DOHH2 (cell line): ENCODE results near the gene SIRPB1.

Experiments used
- H3F3A ChIP-seq: fragments of 200-600 bp; sonication (generic), shearing (Covaris generic); 2 replicates; pipeline ENCODE4 v1.6.0; 2016; ENCODE audit warnings: antibody characterized with exemption, mild to moderate bottlenecking; ENCODE audit not compliant: control insufficient read depth, insufficient read depth
- H3K27ac ChIP-seq: fragments of 200-600 bp; sonication (generic); 2 replicates; pipeline ENCODE4 v1.5.1; 2014; ENCODE audit warnings: low read depth, mild to moderate bottlenecking, low read length, moderate library complexity
- H3K27me3 ChIP-seq: fragments of 200-600 bp; sonication (generic); 2 replicates; pipeline ENCODE4 v1.6.1; 2014; ENCODE audit warnings: mild to moderate bottlenecking, low read length, mixed read lengths; ENCODE audit not compliant: control insufficient read depth
- H3K36me3 ChIP-seq: fragments of 200-600 bp; sonication (generic); 2 replicates; pipeline ENCODE4 v1.6.1; 2014; ENCODE audit warnings: mild to moderate bottlenecking, low read length, moderate library complexity, mixed read lengths; ENCODE audit not compliant: control insufficient read depth
- H3K4me1 ChIP-seq: fragments of 200-600 bp; sonication (generic); 2 replicates; pipeline ENCODE4 v1.6.1; 2014; ENCODE audit warnings: mild to moderate bottlenecking, low read length, mixed read lengths; ENCODE audit not compliant: control insufficient read depth
- H3K4me2 ChIP-seq: fragments of 200-600 bp; sonication (generic); 2 replicates; pipeline ENCODE4 v1.6.0; 2014; ENCODE audit warnings: mild to moderate bottlenecking, low read length, moderate library complexity
- H3K4me3 ChIP-seq: fragments of 200-600 bp; sonication (generic); 2 replicates; pipeline ENCODE4 v1.5.1; 2014; ENCODE audit warnings: mild to moderate bottlenecking, low read length, mixed read lengths
- H3K79me2 ChIP-seq: fragments of 200-600 bp; sonication (generic); 2 replicates; pipeline ENCODE4 v1.6.1; 2014; ENCODE audit warnings: mild to moderate bottlenecking, low read length, mixed read lengths; ENCODE audit not compliant: control insufficient read depth
- H3K9me2 ChIP-seq: fragments of 200-600 bp; sonication (generic); replicated peaks from 2 replicates; pipeline ENCODE4 v1.6.1; 2014; ENCODE audit warnings: mild to moderate bottlenecking, low read length, mixed read lengths; ENCODE audit not compliant: control insufficient read depth
- H3K9me3 ChIP-seq: fragments of 200-600 bp; sonication (generic); 2 replicates; pipeline ENCODE4 v1.6.1; 2014; ENCODE audit warnings: antibody characterized with exemption, low read length, mixed read lengths; ENCODE audit not compliant: control insufficient read depth, insufficient read depth
- H4K20me1 ChIP-seq: fragments of 200-600 bp; sonication (generic); 2 replicates; pipeline ENCODE4 v1.6.0; 2014; ENCODE audit warnings: low read depth, mild to moderate bottlenecking, antibody characterized with exemption, low read length, moderate library complexity; ENCODE audit not compliant: control insufficient read depth, insufficient read depth
- EZH2phosphoT487 ChIP-seq: fragments of 200-600 bp; sonication (generic); IDR thresholded peaks from 2 replicates; pipeline ENCODE4 v1.6.1; 2017; ENCODE audit warnings: borderline replicate concordance, mild to moderate bottlenecking, antibody characterized with exemption, low read length, moderate library complexity, mixed read lengths
- TF ChIP-seq, protein P1 (sequence below): fragments of 200-600 bp; sonication (generic); IDR thresholded peaks from one replicate; pipeline ENCODE4 v1.5.1; 2014; ENCODE audit warnings: antibody characterized with exemption, mild to moderate bottlenecking, low read depth, low read length; ENCODE audit not compliant: poor library complexity, severe bottlenecking

SIRPB1 gene

GRCh38 chr20:1595333-1595732, 24.5 kb downstream of the SIRPB1 start:
- TF ChIP-seq, protein P1, sequence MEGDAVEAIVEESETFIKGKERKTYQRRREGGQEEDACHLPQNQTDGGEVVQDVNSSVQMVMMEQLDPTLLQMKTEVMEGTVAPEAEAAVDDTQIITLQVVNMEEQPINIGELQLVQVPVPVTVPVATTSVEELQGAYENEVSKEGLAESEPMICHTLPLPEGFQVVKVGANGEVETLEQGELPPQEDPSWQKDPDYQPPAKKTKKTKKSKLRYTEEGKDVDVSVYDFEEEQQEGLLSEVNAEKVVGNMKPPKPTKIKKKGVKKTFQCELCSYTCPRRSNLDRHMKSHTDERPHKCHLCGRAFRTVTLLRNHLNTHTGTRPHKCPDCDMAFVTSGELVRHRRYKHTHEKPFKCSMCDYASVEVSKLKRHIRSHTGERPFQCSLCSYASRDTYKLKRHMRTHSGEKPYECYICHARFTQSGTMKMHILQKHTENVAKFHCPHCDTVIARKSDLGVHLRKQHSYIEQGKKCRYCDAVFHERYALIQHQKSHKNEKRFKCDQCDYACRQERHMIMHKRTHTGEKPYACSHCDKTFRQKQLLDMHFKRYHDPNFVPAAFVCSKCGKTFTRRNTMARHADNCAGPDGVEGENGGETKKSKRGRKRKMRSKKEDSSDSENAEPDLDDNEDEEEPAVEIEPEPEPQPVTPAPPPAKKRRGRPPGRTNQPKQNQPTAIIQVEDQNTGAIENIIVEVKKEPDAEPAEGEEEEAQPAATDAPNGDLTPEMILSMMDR: no peak
- TF ChIP-seq EZH2phosphoT487: no peak
- Histone ChIP-seq H3K36me3 (no peaks in the 10 kb centered on the region), H3K9me2 (no peaks in the 10 kb centered on the region), H3K27me3 (no peaks in the 10 kb centered on the region), H3K9me3 (no peaks in the 10 kb centered on the region), H4K20me1 (no peaks in the 10 kb centered on the region), H3K4me3 (no peak overlapping the region), H3K27ac (no peak overlapping the region), H3F3A (no peaks in the 10 kb centered on the region), H3K4me2 (no peak overlapping the region), H3K4me1 (no peaks in the 10 kb centered on the region), H3K79me2 (no peaks in the 10 kb centered on the region)

DNA sequence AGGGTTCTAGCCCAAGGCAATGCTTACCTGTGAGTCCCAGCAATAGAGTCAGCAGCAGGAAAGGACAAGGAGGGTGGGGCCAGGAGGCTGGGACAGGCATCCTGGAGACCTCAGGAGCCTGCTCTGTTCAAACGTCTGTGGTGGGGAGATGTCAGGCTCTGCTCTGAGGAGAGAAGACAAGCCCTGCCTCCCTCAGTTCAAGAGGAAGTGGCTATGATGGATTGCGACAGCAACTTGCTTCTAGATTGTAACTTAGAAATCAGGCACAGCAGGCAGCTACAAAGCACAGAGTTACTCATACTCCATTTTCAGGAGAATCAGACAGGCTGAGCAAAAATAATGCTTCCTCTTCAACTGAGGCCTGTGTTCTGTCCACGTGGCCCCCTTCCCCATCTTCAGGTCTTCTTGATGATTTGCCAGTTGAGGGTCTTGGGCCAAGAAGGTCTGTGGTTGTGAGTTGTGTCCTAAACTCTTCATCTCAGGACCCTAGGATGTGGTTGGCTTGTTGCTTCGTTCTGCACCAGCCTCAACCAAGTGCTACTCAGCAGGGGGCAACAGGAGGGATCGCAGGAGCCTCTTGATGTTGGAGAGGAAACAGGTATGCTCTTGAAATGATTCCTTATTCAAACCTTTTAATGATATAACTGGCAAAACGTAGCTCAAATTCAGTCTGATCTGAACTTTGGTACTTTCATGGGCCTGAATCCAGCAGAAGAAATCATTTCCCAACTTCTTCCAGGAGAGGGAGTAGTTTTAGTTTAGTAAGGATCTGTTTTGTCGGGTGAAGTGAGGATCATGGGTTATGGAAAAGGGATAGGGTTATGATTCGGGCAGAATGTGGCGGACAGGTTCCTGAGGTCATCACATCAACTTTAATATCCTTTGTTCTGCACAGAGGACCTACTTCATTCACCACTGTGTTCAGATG, 31.0 kb downstream of the SIRPB1 start:
- Histone ChIP-seq H3K4me3 (no peak overlapping the region), H3F3A (no peaks in the 10 kb centered on the region), H3K27ac (no peak overlapping the region), H3K27me3 (no peaks in the 10 kb centered on the region), H3K4me1 (no peaks in the 10 kb centered on the region), H4K20me1 (no peaks in the 10 kb centered on the region), H3K79me2 (no peaks in the 10 kb centered on the region), H3K4me2 (no peak overlapping the region), H3K36me3 (no peaks in the 10 kb centered on the region), H3K9me2 (no peaks in the 10 kb centered on the region), H3K9me3 (no peaks in the 10 kb centered on the region)
- TF ChIP-seq, protein P1: no peak
- TF ChIP-seq EZH2phosphoT487: no peak

- H3K79me2 ChIP-seq: no peaks in the 10 kb centered on the region
- no peaks in the 10 kb centered on the region for H3F3A ChIP-seq
- H3K36me3 ChIP-seq: no peaks in the 10 kb centered on the region
- no peaks in the 10 kb centered on the region for H3K9me3 ChIP-seq
- no peaks in the 10 kb centered on the region for H3K4me1 ChIP-seq
- no peak overlapping the region for H3K27ac ChIP-seq
- H3K4me3 ChIP-seq: no peak overlapping the region
- TF ChIP-seq, protein P1: no peak
- TF ChIP-seq EZH2phosphoT487: no peak
- no peaks in the 10 kb centered on the region for H3K9me2 ChIP-seq
- no peaks in the 10 kb centered on the region for H3K27me3 ChIP-seq
- no peak overlapping the region for H3K4me2 ChIP-seq
- no peaks in the 10 kb centered on the region for H4K20me1 ChIP-seq
Measured at GRCh38 chr20:1587781-1588532, 31.9 kb downstream of the SIRPB1 start.
